Measurements from ENCODE around the gene SP140.

- TF ChIP-seq ZNF785 (CRISPR knock-in tag; IDR thresholded peaks at IDR 0.05), result no peak
- TF ChIP-seq ATF1 (CRISPR knock-in tag; IDR thresholded peaks at IDR 0.05), result no peak
- TF ChIP-seq ATF1 (tag; IDR thresholded peaks at IDR 0.05), result no peak
- TF ChIP-seq RAD51 (IDR thresholded peaks at IDR 0.05; ENCODE audit: borderline replicate concordance, low read depth), result no peak
Observed at GRCh38 chr2:230224458-230224857, 1.1 kb upstream of the SP140 start.
